ENCODE measurements around the gene LRRC63.

The LRRC63 gene

GRCh38 chr13:46171217-46171616 is 40.5 kb upstream of the LRRC63 start:
- Histone ChIP-seq H3K27me3 (ENCODE audit: control insufficient read depth, insufficient read depth, low read length) (peaks cover 5% of the 10 kb centered on the region), H3K9ac (ENCODE audit: low read depth, low read length) (no peak overlapping the region), H3K36me3 (ENCODE audit: control insufficient read depth, insufficient read depth, low read length) (no peaks in the 10 kb centered on the region), H3K4me3 (ENCODE audit: low read depth, low read length) (no peak overlapping the region), H3K9me3 (ENCODE audit: control insufficient read depth, insufficient read depth, low read length) (no peaks in the 10 kb centered on the region), H3K4me1 (ENCODE audit: control insufficient read depth, insufficient read depth, low read length) (peaks cover 25% of the 10 kb centered on the region)

DNA sequence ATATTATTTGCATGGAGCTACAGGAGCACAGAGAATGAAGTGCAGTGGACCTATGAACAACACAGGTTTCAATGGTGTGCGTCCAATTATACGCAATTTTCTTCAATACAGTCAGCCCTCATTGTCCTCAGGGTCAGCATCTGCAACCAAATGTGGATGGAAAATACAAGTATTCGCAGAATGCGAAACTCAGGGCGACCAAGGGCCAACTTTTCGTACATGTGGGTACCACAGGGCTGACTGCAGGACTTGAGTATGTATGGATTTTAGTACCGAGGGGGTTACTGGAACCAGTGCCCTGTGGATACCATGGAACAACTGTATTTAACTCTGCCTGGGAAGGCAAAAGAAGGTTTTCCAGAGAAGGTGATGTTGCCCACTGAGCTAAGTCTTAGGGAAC is 40.0 kb upstream of the LRRC63 start:
- H3K27me3 ChIP-seq (ENCODE audit: control insufficient read depth, insufficient read depth, low read length) = peaks cover 5% of the 10 kb centered on the region
- no peak overlapping the region for H3K4me3 ChIP-seq (ENCODE audit: low read depth, low read length)
- peaks cover 25% of the 10 kb centered on the region for H3K4me1 ChIP-seq (ENCODE audit: control insufficient read depth, insufficient read depth, low read length)
- no peaks in the 10 kb centered on the region for H3K36me3 ChIP-seq (ENCODE audit: control insufficient read depth, insufficient read depth, low read length)
- no peaks in the 10 kb centered on the region for H3K9me3 ChIP-seq (ENCODE audit: control insufficient read depth, insufficient read depth, low read length)
- no peak overlapping the region for H3K9ac ChIP-seq (ENCODE audit: low read depth, low read length)

DNA sequence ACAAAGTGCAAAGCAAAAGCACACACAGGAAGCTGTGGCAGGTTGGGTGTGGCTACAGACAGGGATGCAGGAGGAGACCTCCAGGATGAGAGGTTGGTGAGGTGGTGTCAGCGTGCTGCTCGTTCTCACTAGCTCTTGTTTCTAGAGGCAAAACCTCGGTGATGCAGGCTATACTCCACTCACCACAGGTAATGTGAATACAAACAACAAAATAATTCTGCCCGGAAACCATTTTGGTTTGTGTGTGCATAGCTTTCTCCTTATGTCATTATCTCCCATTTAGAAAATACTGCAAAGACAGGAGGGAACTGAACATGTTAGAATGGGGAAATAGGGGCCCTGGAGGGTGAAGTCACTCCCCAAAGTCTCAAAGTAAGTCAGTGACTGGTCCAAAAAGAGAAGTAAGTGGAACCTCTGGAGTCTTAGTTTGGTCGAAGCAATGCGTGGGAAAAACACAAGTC is 39.2 kb upstream of the LRRC63 start:
- no peak overlapping the region for H3K4me3 ChIP-seq (ENCODE audit: low read depth, low read length)
- H3K36me3 ChIP-seq (ENCODE audit: control insufficient read depth, insufficient read depth, low read length) = no peaks in the 10 kb centered on the region
- H3K4me1 ChIP-seq (ENCODE audit: control insufficient read depth, insufficient read depth, low read length) = peaks cover 23% of the 10 kb centered on the region
- peaks cover 5% of the 10 kb centered on the region for H3K27me3 ChIP-seq (ENCODE audit: control insufficient read depth, insufficient read depth, low read length)
- no peak overlapping the region for H3K9ac ChIP-seq (ENCODE audit: low read depth, low read length)
- H3K9me3 ChIP-seq (ENCODE audit: control insufficient read depth, insufficient read depth, low read length) = no peaks in the 10 kb centered on the region

- H3K9ac ChIP-seq (ENCODE audit: low read depth, low read length) = no peak overlapping the region
- no peaks in the 10 kb centered on the region for H3K9me3 ChIP-seq (ENCODE audit: control insufficient read depth, insufficient read depth, low read length)
- no peaks in the 10 kb centered on the region for H3K36me3 ChIP-seq (ENCODE audit: control insufficient read depth, insufficient read depth, low read length)
- H3K4me3 ChIP-seq (ENCODE audit: low read depth, low read length) = no peak overlapping the region
- peaks cover 3% of the 10 kb centered on the region for H3K27me3 ChIP-seq (ENCODE audit: control insufficient read depth, insufficient read depth, low read length)
- peaks cover 21% of the 10 kb centered on the region for H3K4me1 ChIP-seq (ENCODE audit: control insufficient read depth, insufficient read depth, low read length)
These were observed 38.1 kb upstream of the LRRC63 start for GRCh38 chr13:46173656-46174055.

DNA sequence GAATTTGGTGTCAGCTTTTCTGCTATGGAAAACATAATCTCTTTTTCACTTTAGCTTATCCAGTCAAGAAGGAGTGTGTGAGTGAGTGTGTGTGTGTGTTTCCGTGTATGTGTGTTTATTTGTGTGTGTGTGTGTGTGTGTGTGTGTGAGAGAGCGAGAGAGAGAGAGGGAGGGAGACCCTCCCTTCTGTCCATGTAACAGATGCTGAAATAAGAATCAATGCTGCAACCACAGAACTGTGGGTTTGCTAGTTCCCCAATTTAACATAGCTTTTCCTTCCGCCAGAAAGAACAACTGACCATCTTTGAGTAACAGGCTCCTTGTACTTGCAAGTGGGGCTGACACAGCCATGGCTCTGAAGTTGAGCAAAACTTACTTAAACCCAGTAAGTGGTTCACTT is 35.0 kb upstream of the LRRC63 start:
- no peaks in the 10 kb centered on the region for H3K36me3 ChIP-seq (ENCODE audit: control insufficient read depth, insufficient read depth, low read length)
- H3K9ac ChIP-seq (ENCODE audit: low read depth, low read length) = no peak overlapping the region
- H3K9me3 ChIP-seq (ENCODE audit: control insufficient read depth, insufficient read depth, low read length) = no peaks in the 10 kb centered on the region
- peaks cover 2% of the 10 kb centered on the region for H3K4me1 ChIP-seq (ENCODE audit: control insufficient read depth, insufficient read depth, low read length)
- no peak overlapping the region for H3K4me3 ChIP-seq (ENCODE audit: low read depth, low read length)
- H3K27me3 ChIP-seq (ENCODE audit: control insufficient read depth, insufficient read depth, low read length) = no peaks in the 10 kb centered on the region

GRCh38 chr13:46178143-46178542 is 33.6 kb upstream of the LRRC63 start:
- Histone ChIP-seq H3K9me3 (ENCODE audit: control insufficient read depth, insufficient read depth, low read length) (no peaks in the 10 kb centered on the region), H3K9ac (ENCODE audit: low read depth, low read length) (no peak overlapping the region), H3K27me3 (ENCODE audit: control insufficient read depth, insufficient read depth, low read length) (no peaks in the 10 kb centered on the region), H3K36me3 (ENCODE audit: control insufficient read depth, insufficient read depth, low read length) (no peaks in the 10 kb centered on the region), H3K4me3 (ENCODE audit: low read depth, low read length) (no peak overlapping the region), H3K4me1 (ENCODE audit: control insufficient read depth, insufficient read depth, low read length) (peaks cover 7% of the 10 kb centered on the region)

DNA sequence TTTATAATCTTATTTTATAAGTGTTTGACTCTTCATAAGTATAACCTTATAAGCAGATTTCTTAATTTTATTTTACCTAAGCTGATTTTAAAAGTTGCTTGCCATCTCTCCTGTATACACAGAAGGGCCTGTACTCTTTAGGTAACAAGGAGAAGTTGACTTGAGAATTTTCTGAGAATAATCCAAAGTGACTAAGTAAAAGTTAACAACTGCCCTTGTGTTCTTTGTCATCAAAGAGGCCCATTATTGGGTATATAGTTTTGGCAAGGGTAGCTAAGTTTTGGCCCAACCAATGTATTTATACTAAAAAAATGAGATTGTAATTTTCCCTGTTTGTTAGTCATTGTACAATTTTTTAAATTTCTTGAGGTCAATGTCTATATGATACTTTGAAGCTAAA is 32.9 kb upstream of the LRRC63 start:
- Histone ChIP-seq H3K9me3 (ENCODE audit: control insufficient read depth, insufficient read depth, low read length) (no peaks in the 10 kb centered on the region), H3K27me3 (ENCODE audit: control insufficient read depth, insufficient read depth, low read length) (no peaks in the 10 kb centered on the region), H3K36me3 (ENCODE audit: control insufficient read depth, insufficient read depth, low read length) (no peaks in the 10 kb centered on the region), H3K9ac (ENCODE audit: low read depth, low read length) (no peak overlapping the region), H3K4me1 (ENCODE audit: control insufficient read depth, insufficient read depth, low read length) (peaks cover 7% of the 10 kb centered on the region), H3K4me3 (ENCODE audit: low read depth, low read length) (no peak overlapping the region)

DNA sequence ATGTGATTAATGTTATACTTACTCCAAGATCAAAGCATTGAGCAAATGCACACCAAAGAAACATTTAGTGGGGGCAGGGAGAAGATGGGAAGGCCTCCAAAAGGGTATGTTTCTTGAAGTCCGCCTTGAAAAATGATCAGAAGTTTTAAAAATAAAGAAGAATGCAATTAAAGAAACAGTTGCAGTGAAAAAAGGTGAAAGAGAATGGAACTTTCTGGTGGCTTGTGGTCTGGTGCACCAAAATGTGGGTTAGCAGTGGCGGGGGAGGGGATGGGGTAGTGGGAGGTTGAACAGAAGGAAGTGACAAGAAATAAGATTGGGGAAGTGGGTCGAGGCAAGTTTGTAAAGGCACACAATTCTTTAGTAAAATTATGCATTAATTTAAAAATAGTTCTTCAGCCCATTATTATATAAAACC is 32.2 kb upstream of the LRRC63 start:
- H3K9me3 ChIP-seq (ENCODE audit: control insufficient read depth, insufficient read depth, low read length) = no peaks in the 10 kb centered on the region
- H3K9ac ChIP-seq (ENCODE audit: low read depth, low read length) = no peak overlapping the region
- no peaks in the 10 kb centered on the region for H3K36me3 ChIP-seq (ENCODE audit: control insufficient read depth, insufficient read depth, low read length)
- H3K4me3 ChIP-seq (ENCODE audit: low read depth, low read length) = no peak overlapping the region
- H3K4me1 ChIP-seq (ENCODE audit: control insufficient read depth, insufficient read depth, low read length) = peaks cover 10% of the 10 kb centered on the region
- no peaks in the 10 kb centered on the region for H3K27me3 ChIP-seq (ENCODE audit: control insufficient read depth, insufficient read depth, low read length)

GRCh38 chr13:46179969-46180763 is 31.6 kb upstream of the LRRC63 start:
- Histone ChIP-seq H3K4me3 (ENCODE audit: low read depth, low read length) (peak overlapping the region; percentile 41), H3K9me3 (ENCODE audit: control insufficient read depth, insufficient read depth, low read length) (no peaks in the 10 kb centered on the region), H3K4me1 (ENCODE audit: control insufficient read depth, insufficient read depth, low read length) (peaks cover 10% of the 10 kb centered on the region), H3K9ac (ENCODE audit: low read depth, low read length) (no peak overlapping the region), H3K27me3 (ENCODE audit: control insufficient read depth, insufficient read depth, low read length) (no peaks in the 10 kb centered on the region), H3K36me3 (ENCODE audit: control insufficient read depth, insufficient read depth, low read length) (no peaks in the 10 kb centered on the region)

DNA sequence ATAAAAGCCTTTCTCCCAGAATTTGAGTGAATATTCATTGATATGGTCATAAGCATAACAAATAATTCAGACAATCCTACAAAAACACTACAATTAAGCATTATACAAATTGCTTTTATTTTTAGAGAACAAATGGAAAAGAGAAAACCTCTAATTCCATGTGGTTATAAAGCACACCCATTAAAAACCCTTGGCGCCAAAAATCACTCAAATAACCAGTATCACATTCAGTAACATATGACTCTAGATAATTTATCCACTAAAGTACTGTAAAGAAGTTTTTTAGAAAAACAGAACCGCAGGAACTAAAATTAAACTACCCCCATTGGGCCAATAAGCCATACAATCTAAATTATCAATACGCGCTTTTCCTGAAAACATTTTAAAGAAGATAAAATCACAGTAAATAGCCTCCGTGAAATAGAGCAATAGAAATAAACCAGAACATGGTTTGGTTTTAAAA is 30.3 kb upstream of the LRRC63 start:
- Histone ChIP-seq H3K9me3 (ENCODE audit: control insufficient read depth, insufficient read depth, low read length) (no peaks in the 10 kb centered on the region), H3K4me3 (ENCODE audit: low read depth, low read length) (peak overlapping the region; percentile 53), H3K36me3 (ENCODE audit: control insufficient read depth, insufficient read depth, low read length) (no peaks in the 10 kb centered on the region), H3K27me3 (ENCODE audit: control insufficient read depth, insufficient read depth, low read length) (no peaks in the 10 kb centered on the region), H3K4me1 (ENCODE audit: control insufficient read depth, insufficient read depth, low read length) (peaks cover 10% of the 10 kb centered on the region), H3K9ac (ENCODE audit: low read depth, low read length) (peak overlapping the region; percentile 63)

DNA sequence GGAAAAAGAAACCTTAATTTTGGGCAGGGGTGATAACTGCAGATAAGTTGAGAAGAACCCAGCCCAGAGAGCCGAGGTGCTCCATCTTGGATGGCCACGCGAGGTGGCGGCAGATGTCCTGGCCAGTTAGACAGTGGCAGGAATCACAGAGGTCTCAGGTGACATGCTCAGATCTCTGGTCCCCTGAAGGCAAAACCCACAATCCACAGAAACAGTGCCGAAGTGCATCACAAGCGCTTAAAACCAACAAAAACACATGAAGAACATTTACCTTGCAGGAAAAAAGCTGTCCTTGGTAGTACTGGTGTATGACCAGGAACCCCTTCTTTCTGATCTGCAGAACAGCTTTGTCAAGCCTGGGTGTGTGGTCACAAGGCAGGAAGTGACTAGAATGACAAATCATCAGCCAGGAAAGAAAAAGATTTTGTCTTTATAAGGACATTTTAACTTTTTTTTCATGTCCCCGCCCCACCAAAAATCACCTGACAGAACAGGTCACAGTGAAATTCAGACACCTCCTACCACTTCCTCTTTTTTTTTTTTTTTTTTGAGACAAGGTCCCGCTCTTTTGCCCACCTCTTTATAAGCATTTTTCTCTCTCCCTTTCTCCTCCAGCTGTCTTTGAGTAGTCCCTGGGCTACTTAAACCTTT is 29.8 kb upstream of the LRRC63 start, which contains the start of gene LCP1:
LCP1 (minus strand) TSS at position 338 of the 651 bp plus-strand sequence. CDS start 22,515 bp downstream, outside the sequence.
- peaks cover 10% of the 10 kb centered on the region for H3K4me1 ChIP-seq (ENCODE audit: control insufficient read depth, insufficient read depth, low read length)
- H3K36me3 ChIP-seq (ENCODE audit: control insufficient read depth, insufficient read depth, low read length) = no peaks in the 10 kb centered on the region
- peak within 1 kb of the TSS; percentile 53 for H3K4me3 ChIP-seq (ENCODE audit: low read depth, low read length)
- H3K27me3 ChIP-seq (ENCODE audit: control insufficient read depth, insufficient read depth, low read length) = no peaks in the 10 kb centered on the region
- H3K9me3 ChIP-seq (ENCODE audit: control insufficient read depth, insufficient read depth, low read length) = no peaks in the 10 kb centered on the region
- peak within 1 kb of the TSS; percentile 63 for H3K9ac ChIP-seq (ENCODE audit: low read depth, low read length)

DNA sequence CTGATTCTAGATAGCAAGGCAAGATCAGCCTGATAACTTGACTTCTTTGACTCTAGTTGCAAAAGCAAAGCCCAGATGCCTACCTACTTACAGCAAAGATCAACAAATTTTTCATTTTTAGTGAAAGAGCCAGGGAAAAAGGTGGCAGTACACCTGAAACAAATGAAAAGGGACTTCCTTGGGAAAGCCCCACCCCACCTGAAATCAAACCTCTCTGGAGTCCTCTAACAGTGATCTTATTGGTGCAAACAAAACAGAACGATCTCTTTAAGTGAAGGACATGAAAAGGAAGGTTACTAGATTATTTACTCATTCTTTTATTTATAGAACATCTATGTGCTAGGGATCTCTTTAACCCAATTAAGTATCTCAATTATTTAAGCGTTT is 29.2 kb upstream of the LRRC63 start:
- H3K4me1 ChIP-seq (ENCODE audit: control insufficient read depth, insufficient read depth, low read length) = peaks cover 10% of the 10 kb centered on the region
- no peaks in the 10 kb centered on the region for H3K27me3 ChIP-seq (ENCODE audit: control insufficient read depth, insufficient read depth, low read length)
- no peak overlapping the region for H3K4me3 ChIP-seq (ENCODE audit: low read depth, low read length)
- H3K9ac ChIP-seq (ENCODE audit: low read depth, low read length) = no peak overlapping the region
- no peaks in the 10 kb centered on the region for H3K36me3 ChIP-seq (ENCODE audit: control insufficient read depth, insufficient read depth, low read length)
- H3K9me3 ChIP-seq (ENCODE audit: control insufficient read depth, insufficient read depth, low read length) = no peaks in the 10 kb centered on the region
